Stomach (tissue), 4 donors: Measurements from ENCODE around the gene SEC22A.

ENCODE experiments used
- CTCF ChIP-seq, 7 experiments: fragments of 450-650 bp in 4 of 7; fragments of 200-600 bp in 3 of 7; sonication (generic) in 3 of 7; IDR thresholded peaks; one replicate each; pipeline ENCODE4 v1.5.1; 2016 to 2019; ENCODE audit warnings: antibody characterized with exemption in 7 of 7, control low read depth in 2 of 7, mild to moderate bottlenecking in 1 of 7
- POLR2A ChIP-seq, 4 donors: fragments of 450-650 bp; IDR thresholded peaks; one replicate each; pipeline ENCODE4 v1.6.1; 2016; ENCODE audit warnings: antibody characterized with exemption in 4 of 4, control low read depth in 2 of 4, mild to moderate bottlenecking in 1 of 4, moderate library complexity in 1 of 4
- POLR2AphosphoS5 ChIP-seq, 3 donors: sonication (generic); formaldehyde crosslinking; IDR thresholded peaks; one replicate each; pipeline ENCODE4 v1.6.1; 2016; ENCODE audit warnings: antibody characterized with exemption in 3 of 3

- TF ChIP-seq POLR2AphosphoS5 (IDR thresholded peaks at IDR 0.05) = no peak
- TF ChIP-seq CTCF (IDR thresholded peaks at IDR 0.05) = no peak
- TF ChIP-seq POLR2A (IDR thresholded peaks at IDR 0.05) = no peak
Measured at GRCh38 chr3:123282461-123282860, 80.7 kb downstream of the SEC22A start.
